ENCODE measurements around the gene JAML. TPM values are rescaled to one million over a fixed set of nuclear protein-coding genes. Genes with fewer than 3 reads are reported as not detected.
A peak's percentile ranks its signal among the peaks of the same experiment; 100 is the strongest.

The JAML gene
- total and polyA plus RNA-seq, 9 of the 15 experiments (the other 6 are each of a cell fraction or from before 2014, with no cell fraction given): 0.05 to 0.32 (median 0.22) TPM; not detected in 4

DNA sequence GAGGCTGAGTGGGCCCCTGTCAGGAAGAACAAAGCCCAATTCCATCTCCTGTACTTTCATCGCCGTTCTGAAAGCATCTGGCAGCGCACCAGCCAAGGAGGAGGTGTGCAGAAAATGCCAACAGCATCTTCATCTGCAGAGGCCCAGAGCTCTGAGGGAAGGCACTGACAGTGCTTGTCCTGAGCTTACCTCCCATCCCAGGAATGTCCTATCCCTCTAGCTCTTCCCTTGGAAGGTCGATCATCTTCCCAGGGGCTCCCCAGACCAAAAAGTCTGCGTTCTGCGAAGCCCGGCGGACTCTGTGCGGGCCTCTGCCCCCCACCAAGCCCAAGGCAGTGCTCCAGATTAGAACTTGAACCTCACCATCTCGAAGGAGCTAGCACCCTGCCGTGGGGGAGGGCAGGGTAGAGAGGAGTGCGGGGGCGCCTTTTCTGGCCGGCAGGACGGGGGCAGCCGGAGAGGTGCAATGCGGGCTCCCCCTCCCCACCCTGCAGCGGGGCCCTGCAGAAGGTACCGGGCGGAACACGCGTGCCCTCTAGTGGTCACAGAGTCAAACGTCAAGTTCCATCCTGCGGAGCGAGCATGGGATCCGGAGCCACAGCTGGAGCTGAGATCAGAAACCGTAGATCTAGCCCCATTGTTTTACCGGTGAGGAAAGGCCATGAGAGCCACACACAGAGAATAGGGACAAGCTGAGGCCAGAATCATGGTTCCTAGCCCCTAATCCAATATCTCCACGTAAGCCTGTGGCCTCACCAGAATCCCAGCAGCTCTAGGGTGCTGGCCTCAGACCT, 53.3 kb downstream of the JAML start (continued):
- peak; percentile 66; the same call in 1 of the 2 replicates for TF ChIP-seq RB1 (IDR thresholded peaks at IDR 0.05; ENCODE audit: low read depth)
- TF ChIP-seq SMC3 (conservative IDR thresholded peaks at IDR 0.05; ENCODE audit: insufficient read depth, low read depth, low read length): peak; percentile 80
- TF ChIP-seq, protein P1, sequence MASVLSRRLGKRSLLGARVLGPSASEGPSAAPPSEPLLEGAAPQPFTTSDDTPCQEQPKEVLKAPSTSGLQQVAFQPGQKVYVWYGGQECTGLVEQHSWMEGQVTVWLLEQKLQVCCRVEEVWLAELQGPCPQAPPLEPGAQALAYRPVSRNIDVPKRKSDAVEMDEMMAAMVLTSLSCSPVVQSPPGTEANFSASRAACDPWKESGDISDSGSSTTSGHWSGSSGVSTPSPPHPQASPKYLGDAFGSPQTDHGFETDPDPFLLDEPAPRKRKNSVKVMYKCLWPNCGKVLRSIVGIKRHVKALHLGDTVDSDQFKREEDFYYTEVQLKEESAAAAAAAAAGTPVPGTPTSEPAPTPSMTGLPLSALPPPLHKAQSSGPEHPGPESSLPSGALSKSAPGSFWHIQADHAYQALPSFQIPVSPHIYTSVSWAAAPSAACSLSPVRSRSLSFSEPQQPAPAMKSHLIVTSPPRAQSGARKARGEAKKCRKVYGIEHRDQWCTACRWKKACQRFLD (CRISPR knock-in tag; IDR thresholded peaks at IDR 0.05): no peak
- TF ChIP-seq, protein P2, sequence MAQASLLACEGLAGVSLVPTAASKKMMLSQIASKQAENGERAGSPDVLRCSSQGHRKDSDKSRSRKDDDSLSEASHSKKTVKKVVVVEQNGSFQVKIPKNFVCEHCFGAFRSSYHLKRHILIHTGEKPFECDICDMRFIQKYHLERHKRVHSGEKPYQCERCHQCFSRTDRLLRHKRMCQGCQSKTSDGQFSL (CRISPR knock-in tag; IDR thresholded peaks at IDR 0.05): 0 out of 2 replicates have a peak, but pooled peaks have one; percentile 34
- TF ChIP-seq, protein P2 (tag; IDR thresholded peaks at IDR 0.05): no peak
- TF ChIP-seq, protein P3, sequence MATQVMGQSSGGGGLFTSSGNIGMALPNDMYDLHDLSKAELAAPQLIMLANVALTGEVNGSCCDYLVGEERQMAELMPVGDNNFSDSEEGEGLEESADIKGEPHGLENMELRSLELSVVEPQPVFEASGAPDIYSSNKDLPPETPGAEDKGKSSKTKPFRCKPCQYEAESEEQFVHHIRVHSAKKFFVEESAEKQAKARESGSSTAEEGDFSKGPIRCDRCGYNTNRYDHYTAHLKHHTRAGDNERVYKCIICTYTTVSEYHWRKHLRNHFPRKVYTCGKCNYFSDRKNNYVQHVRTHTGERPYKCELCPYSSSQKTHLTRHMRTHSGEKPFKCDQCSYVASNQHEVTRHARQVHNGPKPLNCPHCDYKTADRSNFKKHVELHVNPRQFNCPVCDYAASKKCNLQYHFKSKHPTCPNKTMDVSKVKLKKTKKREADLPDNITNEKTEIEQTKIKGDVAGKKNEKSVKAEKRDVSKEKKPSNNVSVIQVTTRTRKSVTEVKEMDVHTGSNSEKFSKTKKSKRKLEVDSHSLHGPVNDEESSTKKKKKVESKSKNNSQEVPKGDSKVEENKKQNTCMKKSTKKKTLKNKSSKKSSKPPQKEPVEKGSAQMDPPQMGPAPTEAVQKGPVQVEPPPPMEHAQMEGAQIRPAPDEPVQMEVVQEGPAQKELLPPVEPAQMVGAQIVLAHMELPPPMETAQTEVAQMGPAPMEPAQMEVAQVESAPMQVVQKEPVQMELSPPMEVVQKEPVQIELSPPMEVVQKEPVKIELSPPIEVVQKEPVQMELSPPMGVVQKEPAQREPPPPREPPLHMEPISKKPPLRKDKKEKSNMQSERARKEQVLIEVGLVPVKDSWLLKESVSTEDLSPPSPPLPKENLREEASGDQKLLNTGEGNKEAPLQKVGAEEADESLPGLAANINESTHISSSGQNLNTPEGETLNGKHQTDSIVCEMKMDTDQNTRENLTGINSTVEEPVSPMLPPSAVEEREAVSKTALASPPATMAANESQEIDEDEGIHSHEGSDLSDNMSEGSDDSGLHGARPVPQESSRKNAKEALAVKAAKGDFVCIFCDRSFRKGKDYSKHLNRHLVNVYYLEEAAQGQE (IDR thresholded peaks at IDR 0.05; ENCODE audit: borderline replicate concordance): peak; percentile 64
- TF ChIP-seq, protein P3 (CRISPR knock-in tag; IDR thresholded peaks at IDR 0.05; ENCODE audit: low read depth): no peak
- TF ChIP-seq, protein P4, sequence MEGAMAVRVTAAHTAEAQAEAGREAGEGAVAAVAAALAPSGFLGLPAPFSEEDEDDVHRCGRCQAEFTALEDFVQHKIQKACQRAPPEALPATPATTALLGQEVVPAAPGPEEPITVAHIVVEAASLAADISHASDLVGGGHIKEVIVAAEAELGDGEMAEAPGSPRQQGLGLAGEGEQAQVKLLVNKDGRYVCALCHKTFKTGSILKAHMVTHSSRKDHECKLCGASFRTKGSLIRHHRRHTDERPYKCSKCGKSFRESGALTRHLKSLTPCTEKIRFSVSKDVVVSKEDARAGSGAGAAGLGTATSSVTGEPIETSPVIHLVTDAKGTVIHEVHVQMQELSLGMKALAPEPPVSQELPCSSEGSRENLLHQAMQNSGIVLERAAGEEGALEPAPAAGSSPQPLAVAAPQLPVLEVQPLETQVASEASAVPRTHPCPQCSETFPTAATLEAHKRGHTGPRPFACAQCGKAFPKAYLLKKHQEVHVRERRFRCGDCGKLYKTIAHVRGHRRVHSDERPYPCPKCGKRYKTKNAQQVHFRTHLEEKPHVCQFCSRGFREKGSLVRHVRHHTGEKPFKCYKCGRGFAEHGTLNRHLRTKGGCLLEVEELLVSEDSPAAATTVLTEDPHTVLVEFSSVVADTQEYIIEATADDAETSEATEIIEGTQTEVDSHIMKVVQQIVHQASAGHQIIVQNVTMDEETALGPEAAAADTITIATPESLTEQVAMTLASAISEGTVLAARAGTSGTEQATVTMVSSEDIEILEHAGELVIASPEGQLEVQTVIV (CRISPR knock-in tag; IDR thresholded peaks at IDR 0.05; ENCODE audit: borderline replicate concordance): no peak
- TF ChIP-seq EGR1 (conservative IDR thresholded peaks at IDR 0.05): 0 out of 2 replicates have a peak, but pooled peaks have one; percentile 8
- TF ChIP-seq, protein P5, sequence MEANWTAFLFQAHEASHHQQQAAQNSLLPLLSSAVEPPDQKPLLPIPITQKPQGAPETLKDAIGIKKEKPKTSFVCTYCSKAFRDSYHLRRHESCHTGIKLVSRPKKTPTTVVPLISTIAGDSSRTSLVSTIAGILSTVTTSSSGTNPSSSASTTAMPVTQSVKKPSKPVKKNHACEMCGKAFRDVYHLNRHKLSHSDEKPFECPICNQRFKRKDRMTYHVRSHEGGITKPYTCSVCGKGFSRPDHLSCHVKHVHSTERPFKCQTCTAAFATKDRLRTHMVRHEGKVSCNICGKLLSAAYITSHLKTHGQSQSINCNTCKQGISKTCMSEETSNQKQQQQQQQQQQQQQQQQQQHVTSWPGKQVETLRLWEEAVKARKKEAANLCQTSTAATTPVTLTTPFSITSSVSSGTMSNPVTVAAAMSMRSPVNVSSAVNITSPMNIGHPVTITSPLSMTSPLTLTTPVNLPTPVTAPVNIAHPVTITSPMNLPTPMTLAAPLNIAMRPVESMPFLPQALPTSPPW (CRISPR knock-in tag; IDR thresholded peaks at IDR 0.05): peak; percentile 71
- TF ChIP-seq FOXJ2 (tag; IDR thresholded peaks at IDR 0.05): no peak
- TF ChIP-seq KLF16 (IDR thresholded peaks at IDR 0.05): peak; percentile 14; the same call in 1 of the 2 replicates
